NCI-H82 treated with DMSO at 0.1 percent for 48 hours (cell line): Measurements from ENCODE around the gene CCDC154.
"Not testable (repeated sequence)": the region's sequence is repeated elsewhere in the genome, so short reads cannot be mapped to it uniquely, and the experiment has no call there.

Experiments
- DNase-seq: peaks from one replicate; lab custom pipeline; 2025; ENCODE audit not compliant: unreplicated experiment; lab: John Stamatoyannopoulos, UW

CCDC154 gene

GRCh38 chr16:1439699-1440074, 4.7 kb downstream of the CCDC154 start:
- DNase-seq, result not testable (repeated sequence)

- no peak for DNase-seq
Observed at GRCh38 chr16:1439058-1439698, 5.2 kb downstream of the CCDC154 start.

- DNase-seq, result no peak
Observed at GRCh38 chr16:1438229-1439057, 5.9 kb downstream of the CCDC154 start.

DNA sequence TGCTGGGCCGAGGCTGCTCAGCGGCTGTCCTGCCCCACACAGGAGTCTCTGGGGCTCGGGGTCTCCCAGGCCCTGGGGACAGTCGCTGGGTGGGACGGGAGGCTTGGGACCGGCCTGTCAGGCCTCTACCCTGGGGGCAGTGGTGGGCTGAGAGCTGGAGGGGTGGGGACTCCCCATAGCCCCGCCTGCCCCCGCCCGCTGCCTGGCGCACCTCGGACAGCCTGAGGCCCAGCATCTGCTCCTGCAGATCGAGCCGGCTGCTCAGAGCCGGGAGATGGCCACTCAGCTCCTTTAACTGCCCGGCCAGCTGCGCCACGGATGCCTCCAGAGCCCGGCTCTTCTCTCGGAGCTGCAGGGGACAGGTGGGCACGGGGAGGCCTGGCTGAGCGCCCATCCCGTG, 6.8 kb downstream of the CCDC154 start:
- DNase-seq, result no peak

- DNase-seq, result no peak
Observed at GRCh38 chr16:1436731-1437355, 7.5 kb downstream of the CCDC154 start.

DNA sequence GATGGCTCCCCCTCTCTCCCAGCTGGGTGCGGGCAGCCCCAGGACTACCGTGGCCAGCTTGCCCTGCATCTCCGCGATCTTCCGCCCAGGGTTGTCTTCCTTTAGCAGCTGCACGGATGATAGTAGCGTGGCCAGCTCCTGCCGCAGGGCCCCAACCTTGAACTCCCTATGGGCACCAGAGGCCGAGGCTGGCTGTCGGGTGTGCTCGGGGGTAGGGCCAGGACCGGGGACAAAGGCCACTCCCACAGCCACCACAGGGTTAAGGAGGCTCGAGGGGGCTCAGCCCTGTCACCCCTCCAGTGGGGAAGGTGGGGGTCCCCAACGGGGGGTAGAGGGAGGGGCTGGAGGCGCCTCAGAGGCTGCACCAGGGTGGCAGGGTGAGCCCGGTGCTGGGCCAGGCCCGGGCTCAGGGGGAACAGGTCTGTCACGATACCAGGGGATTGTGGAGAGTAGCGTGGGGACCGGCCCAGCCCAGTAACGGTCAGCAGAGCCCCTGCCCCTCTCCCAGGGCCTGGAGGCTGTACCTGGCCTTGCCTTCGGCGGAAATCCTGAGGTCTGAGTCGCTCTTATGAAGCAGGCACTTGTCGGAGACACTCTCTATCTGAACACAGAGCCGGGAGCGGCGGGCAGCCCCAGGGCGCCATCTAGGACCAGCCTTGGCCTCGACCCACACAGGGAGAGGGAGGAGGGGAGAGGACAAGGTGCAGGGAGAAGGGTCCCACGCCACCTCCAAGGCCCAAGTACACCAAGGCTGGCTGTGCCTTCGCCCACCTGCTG, 8.2 kb downstream of the CCDC154 start:
- no peak for DNase-seq

DNA sequence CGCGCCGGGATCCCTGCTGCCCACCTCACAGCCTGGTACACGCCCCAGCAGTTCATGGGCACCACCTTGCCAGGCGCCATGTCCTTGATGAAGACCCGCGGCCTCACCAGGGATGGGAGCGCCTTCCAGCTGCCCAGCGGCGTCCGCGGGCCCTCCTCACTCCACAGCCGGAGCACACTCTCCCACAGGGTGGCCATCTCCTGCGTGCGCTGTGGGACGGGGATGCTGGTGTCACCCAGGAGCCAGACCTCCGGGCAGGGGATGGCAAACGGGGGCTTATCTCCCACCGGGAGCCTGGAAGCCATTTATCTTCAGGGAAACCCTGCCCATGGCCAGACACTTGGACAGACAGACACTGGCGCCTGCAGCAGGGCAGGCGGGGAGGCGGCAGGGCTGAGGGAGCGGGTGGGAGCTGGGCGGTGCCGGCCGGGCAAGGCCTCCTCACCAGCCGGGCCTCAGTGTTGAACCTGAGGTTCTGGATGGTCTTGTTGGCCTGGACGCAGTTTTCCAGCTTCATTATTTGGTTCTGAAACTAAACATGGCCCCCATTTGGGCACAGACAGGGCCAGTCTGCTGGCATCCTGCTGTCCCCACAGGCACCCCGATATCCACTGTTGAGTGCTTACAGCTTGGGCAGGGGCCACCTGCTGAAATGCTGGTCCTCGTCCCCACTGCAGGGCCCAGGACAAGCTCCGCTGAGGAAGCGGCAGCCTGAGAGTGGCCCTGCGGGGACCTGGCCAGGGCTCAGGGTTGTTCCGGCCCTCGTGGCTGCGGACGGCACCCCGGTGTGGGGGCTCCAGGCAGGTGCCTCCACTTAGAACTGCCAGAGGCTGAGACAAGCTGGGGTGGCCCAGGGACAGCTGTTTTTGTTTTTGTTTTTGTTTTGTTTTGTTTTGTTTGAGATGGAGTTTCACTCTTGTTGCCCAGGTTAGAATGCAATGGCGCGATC, 9.4 kb downstream of the CCDC154 start:
- DNase-seq, result no peak

DNA sequence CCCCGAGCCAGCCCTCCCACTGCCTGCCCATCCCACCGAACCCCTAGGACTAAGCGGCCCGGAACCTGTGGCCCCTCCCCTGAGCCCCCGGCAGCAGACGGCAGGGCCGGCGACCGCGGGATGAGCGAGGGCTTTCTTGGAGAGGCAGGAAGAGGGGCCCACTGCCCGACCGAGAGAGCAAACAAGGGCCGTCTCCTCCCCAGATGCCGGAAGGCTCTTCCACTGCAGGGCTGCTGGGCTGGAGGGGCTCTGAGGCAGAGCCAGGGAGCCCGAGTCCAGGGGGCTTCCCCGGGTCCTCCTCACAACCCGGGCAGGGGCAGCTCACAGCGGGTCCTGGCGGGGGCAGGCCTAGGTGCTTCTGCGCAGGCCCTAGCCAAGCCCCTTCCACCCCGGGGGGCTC, 10.6 kb downstream of the CCDC154 start:
- DNase-seq, result no peak

- DNase-seq, result no peak
Observed at GRCh38 chr16:1433263-1433560, 11.1 kb downstream of the CCDC154 start.

DNA sequence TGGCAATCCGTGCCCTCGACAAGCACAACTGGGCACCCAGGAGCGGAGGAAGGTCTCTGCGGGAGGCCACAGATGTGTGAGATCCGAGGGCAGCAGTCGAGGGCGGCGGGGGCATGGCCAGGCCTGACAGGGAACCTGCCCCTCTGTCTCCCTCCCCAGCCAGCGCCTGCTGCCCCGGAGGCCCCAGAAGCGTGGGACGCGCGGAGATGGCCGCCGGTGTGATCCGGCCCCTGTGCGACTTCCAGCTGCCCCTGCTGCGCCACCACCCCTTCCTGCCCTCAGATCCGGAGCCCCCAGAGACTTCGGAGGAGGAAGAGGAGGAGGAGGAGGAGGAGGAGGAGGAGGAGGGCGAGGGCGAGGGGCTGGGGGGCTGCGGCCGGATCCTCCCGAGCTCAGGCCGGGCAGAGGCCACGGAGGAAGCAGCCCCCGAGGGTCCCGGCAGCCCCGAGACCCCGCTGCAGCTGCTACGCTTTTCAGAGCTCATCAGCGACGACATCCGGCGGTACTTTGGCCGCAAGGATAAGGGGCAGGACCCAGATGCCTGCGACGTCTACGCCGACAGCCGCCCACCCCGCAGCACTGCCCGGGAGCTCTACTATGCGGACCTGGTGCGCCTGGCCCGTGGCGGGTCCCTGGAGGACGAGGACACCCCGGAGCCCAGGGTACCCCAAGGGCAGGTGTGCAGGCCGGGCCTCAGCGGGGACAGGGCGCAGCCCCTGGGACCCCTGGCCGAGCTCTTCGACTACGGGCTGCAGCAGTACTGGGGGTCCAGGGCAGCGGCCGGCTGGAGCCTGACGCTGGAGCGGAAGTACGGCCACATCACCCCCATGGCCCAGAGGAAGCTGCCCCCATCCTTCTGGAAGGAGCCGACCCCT, 11.7 kb downstream of the CCDC154 start:
- DNase-seq, result no peak

GRCh38 chr16:1431497-1432270, 12.7 kb downstream of the CCDC154 start:
- DNase-seq, result no peak

DNA sequence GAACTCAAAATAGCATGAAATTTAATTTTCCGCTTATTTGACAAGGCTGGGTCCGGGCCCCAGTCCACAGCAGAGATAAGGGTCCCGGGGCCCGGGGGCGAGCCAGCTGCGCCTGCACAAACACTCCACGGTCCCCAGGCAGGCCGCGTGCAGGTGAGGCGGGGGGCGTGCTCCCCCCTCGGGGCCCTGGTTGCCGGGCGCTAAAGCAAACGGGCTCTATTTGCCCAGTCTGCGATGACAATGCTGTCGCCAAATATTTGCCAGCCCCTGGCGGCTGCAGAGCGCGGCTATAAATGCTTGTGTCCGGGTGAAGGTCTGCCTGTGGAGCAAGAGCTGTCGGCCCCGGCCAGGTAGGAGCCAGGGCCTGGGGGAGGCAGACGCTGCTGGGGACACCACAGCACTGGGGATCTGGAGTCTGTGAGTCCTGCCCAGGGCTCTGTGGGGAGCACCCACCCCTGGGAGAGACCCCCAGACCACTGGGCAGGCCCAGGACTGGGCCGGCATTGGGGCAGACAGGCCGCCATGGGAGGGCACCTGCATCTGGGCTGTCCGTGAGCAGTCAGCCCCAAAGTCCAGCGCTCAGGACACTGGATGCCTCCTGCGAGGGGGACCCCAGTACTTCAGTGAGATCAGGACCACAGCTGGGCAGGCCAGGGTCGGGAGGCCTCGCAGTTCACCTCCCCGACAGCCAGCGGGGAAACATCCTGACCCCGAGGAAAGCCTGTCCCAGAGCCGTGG, 13.4 kb downstream of the CCDC154 start, which contains the start of gene PERCC1:
TSS of gene PERCC1 (plus strand) at position 320 of the 738 bp plus-strand sequence. CDS start 1,516 bp downstream, outside the sequence.
- no peak for DNase-seq

DNA sequence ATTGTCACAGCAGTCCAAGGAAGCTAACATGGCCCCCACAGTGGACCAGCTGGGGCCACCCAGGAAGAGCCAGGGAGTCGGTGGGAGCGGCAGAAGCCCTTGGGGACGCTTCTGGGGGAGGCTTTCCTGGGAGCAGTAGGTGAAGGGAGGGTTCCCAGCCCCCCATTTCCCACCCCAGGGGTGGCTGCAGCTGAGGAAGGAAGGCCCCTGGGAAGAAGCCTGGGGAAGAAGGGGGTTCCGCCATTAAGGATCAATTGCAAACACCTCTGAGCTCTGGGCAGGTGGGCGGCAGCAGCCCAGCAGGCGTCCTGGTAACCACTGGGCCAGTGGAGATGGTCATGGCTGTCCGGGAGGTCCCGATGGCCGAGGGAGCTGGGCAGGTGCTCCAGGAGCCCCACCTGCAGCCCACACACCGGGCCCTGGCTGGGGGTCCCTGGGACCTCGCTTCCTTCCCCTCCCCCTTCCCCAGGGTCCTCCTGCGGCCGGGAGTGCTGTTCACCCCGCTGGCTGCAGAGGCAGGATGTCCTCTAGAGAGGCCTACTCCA, 14.1 kb downstream of the CCDC154 start:
- DNase-seq, result no peak

GRCh38 chr16:1429631-1430030, 14.7 kb downstream of the CCDC154 start:
- no peak for DNase-seq

DNA sequence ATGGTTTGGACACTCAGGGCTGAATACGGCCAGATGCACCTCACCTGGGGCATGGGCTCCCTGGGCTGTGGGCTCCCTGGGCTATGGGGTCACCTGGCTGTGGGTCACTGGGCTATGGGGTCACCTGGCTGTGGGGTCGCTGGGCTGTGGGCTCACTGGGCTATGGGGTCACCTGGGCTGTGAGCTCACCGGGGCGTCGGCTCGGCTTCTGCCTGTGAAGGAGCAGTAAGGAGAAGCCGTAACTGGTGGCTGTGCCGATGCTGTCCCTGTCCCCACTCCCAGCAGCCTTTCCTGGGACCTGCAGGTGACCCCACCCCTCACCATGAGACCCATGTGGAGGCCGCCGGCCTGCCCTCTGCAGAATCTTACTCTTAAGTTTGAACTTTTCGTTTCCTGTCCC, 15.3 kb downstream of the CCDC154 start:
- no peak for DNase-seq

- no peak for DNase-seq
Observed at GRCh38 chr16:1428511-1428910, 15.8 kb downstream of the CCDC154 start.
